Activated naive CD8-positive, alpha-beta T cell treated with anti-CD3 and anti-CD28 coated beads, Interleukin-2, amount 50 U/mL, for 24 hours (primary cell): ENCODE data around the gene IFT43.
"Not testable (repeated sequence)": the region's sequence is repeated elsewhere in the genome, so short reads cannot be mapped to it uniquely, and the experiment has no call there.

Source experiments
- ATAC-seq: fragments of 150-1000 bp; cut with Tn5 transposase; one replicate; pipeline ENCODE4 v1.10.0; 2021
- DNase-seq: peaks from one replicate; pipeline ENCODE4 v3.0.0; 2021
- H3K27ac Mint-ChIP-seq: one replicate; pipeline ENCODE4 v1.8.0; 2021; ENCODE audit warnings: mild to moderate bottlenecking, mixed read lengths
- H3K27me3 Mint-ChIP-seq: one replicate; pipeline ENCODE4 v1.8.0; 2021; ENCODE audit warnings: mixed read lengths
- H3K36me3 Mint-ChIP-seq: one replicate; pipeline ENCODE4 v1.8.0; 2021; ENCODE audit warnings: low read depth, mixed read lengths
- H3K4me1 Mint-ChIP-seq: one replicate; pipeline ENCODE4 v1.8.0; 2021; ENCODE audit warnings: mixed read lengths
- H3K4me3 Mint-ChIP-seq: one replicate; pipeline ENCODE4 v1.8.0; 2021; ENCODE audit warnings: mild to moderate bottlenecking, moderate library complexity, mixed read lengths
- H3K9me3 Mint-ChIP-seq: one replicate; pipeline ENCODE4 v1.8.0; 2021; ENCODE audit warnings: mixed read lengths

IFT43 gene

DNA sequence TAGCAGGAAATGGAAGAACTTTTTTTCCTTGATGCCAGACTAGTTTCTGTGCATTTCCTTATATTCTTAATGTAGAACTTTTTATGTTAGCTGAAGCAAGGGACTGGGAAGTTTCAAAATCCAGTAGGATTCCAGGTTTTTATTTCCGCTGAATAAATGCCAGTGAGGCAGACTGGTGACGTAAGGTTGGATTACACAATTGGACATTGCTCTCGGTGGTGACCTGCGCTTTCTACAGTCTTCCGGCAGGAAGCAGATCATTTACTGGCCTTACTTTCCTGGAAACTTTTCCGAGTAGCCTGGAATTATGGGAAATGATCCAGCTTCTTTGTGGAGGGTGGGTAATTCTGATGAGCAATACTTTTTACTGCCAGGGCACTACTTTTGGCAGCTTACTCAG lies 3.6 kb downstream of the IFT43 start:
- DNase-seq (no peak), ATAC-seq (no peak)
- Mint-ChIP-seq H3K4me3 (no peak overlapping the region), H3K4me1 (peaks cover 11% of the 10 kb centered on the region), H3K27ac (no peak overlapping the region), H3K9me3 (no peaks in the 10 kb centered on the region), H3K36me3 (peaks cover 8% of the 10 kb centered on the region), H3K27me3 (no peaks in the 10 kb centered on the region)

DNA sequence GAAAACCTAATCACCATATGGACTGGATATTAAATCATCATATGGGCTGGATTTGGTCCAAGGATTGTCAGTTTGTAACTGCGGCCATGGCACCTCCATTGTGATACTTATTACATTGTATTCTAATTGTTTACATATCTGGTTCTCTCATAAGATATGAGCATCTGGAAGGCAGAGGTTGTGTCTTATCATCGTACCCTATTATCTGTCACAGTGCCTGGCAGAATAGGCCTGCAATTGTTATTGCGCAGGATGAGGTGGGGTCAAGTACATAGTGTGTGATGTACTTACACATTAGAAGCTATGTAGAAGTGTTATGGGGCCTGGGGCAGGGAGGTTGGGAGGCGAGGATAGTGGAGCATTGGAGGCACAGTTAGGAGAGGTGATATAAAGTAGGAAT lies 4.7 kb downstream of the IFT43 start:
- no peak for DNase-seq

GRCh38 chr14:75991753-75992152 lies 6.2 kb downstream of the IFT43 start:
- ATAC-seq (no peak), DNase-seq (no peak)
- no peaks in the 10 kb centered on the region for H3K27me3 Mint-ChIP-seq
- H3K27ac Mint-ChIP-seq = no peak overlapping the region
- peaks cover 8% of the 10 kb centered on the region for H3K36me3 Mint-ChIP-seq
- peaks cover under 1% of the 10 kb centered on the region for H3K4me1 Mint-ChIP-seq
- no peaks in the 10 kb centered on the region for H3K9me3 Mint-ChIP-seq
- H3K4me3 Mint-ChIP-seq = no peak overlapping the region

More for the DNA sequence above, 4.7 kb downstream of the IFT43 start:
- no peak overlapping the region for H3K27ac Mint-ChIP-seq
- ATAC-seq = no peak
- no peaks in the 10 kb centered on the region for H3K9me3 Mint-ChIP-seq
- no peaks in the 10 kb centered on the region for H3K27me3 Mint-ChIP-seq
- H3K4me3 Mint-ChIP-seq = no peak overlapping the region
- peaks cover 8% of the 10 kb centered on the region for H3K36me3 Mint-ChIP-seq
- H3K4me1 Mint-ChIP-seq = peaks cover 11% of the 10 kb centered on the region

GRCh38 chr14:75993567-75994041 lies 8.0 kb downstream of the IFT43 start:
- H3K27ac Mint-ChIP-seq = no peak overlapping the region
- H3K9me3 Mint-ChIP-seq = no peaks in the 10 kb centered on the region
- no peak for ATAC-seq
- peaks cover 9% of the 10 kb centered on the region for H3K36me3 Mint-ChIP-seq
- H3K4me1 Mint-ChIP-seq = no peaks in the 10 kb centered on the region
- no peak for DNase-seq
- H3K27me3 Mint-ChIP-seq = no peaks in the 10 kb centered on the region
- no peak overlapping the region for H3K4me3 Mint-ChIP-seq

DNA sequence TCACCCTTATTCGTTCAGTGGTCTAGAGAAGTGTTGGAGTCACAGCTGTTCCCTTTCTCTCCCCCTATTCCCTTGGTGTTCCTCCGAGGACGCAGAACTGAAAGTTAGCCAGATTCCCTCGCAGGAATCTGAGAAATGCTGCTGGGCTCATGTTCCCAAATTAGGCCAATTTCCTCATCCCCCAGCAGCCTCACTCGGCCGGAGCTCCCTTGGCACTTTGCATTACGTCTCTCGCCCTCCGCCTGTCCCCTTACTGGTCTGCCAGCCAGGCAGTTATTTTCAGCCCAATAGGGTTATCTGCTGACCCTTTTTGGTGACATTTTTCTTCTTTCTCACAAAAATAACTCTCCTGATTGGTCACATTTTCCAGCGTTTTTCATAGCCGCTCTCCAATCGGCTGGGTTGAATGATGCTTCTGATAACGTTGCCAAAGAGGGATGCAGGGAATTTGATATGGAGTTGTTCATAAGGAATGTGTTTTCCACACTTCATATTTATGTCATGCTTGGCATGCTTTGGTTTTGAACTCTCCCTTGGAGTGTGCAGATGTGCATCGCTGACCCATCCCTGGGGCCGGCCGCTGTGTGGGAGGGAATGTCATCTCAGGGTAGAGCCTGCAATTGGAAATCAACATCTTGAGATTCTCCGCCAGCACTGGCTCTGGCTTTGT lies 9.9 kb downstream of the IFT43 start:
- H3K4me3 Mint-ChIP-seq = no peak overlapping the region
- H3K27me3 Mint-ChIP-seq = no peaks in the 10 kb centered on the region
- H3K27ac Mint-ChIP-seq = no peak overlapping the region
- H3K4me1 Mint-ChIP-seq = no peaks in the 10 kb centered on the region
- DNase-seq (no peak), ATAC-seq (no peak)
- H3K9me3 Mint-ChIP-seq = no peaks in the 10 kb centered on the region
- H3K36me3 Mint-ChIP-seq = peaks cover 8% of the 10 kb centered on the region

DNA sequence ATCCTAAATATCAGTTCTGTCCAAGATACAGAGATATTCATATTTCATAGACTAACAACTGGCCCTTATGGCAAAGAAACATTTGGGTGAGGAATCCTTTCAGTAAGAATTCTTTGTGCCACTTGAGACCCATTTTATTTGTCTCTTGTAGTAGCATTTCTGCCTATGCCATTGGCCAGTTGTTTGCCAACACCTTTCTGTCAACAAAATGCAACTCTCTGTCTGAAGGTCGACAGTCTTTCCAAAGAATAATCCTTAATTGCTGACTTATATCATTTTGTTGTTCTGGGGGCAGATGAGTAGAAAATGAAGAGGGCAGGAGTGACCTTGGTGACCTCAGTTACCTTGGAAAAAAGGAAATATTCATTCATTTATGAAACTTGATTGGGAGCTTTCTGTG lies 10.9 kb downstream of the IFT43 start:
- Mint-ChIP-seq H3K9me3 (no peaks in the 10 kb centered on the region), H3K27ac (no peak overlapping the region), H3K27me3 (no peaks in the 10 kb centered on the region), H3K4me3 (no peak overlapping the region), H3K36me3 (peaks cover 15% of the 10 kb centered on the region), H3K4me1 (no peaks in the 10 kb centered on the region)
- ATAC-seq (no peak), DNase-seq (no peak)

DNA sequence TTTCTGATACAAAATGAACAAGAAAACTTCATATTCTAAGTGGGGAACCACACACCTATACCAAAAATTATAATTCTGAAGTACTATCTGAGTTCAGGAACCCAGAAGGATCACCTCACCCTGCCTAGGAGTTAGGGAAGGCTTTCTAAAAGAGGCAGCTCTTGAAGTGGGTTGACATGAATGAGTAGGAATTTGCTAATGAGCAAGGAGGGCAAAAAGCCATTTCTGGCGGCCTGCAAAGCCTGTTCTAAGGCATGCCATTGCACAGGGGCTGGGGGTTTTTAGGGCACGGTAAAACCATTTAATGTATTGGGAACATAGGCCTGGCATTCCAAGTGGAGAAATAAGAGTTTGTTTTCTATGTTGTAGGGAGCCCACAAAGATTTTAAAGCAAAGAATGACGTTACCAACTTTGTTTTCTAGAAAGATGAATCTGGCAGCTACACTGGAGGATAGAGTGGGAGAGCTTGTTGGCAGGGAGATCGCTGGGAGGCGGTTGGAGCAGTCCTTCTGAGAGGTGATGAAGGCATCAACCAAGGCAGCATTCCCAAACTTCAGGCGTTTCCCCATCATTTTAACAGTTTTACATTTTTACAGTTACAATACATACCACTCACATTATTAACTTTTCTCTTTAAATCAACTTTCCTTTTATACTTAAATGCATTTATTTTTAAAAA lies 14.1 kb downstream of the IFT43 start:
- peaks cover 30% of the 10 kb centered on the region for H3K36me3 Mint-ChIP-seq
- H3K27me3 Mint-ChIP-seq = no peaks in the 10 kb centered on the region
- H3K9me3 Mint-ChIP-seq = peaks cover 9% of the 10 kb centered on the region
- DNase-seq (no peak), ATAC-seq (no peak)
- no peak overlapping the region for H3K4me3 Mint-ChIP-seq
- no peak overlapping the region for H3K27ac Mint-ChIP-seq
- H3K4me1 Mint-ChIP-seq = no peaks in the 10 kb centered on the region

GRCh38 chr14:76002383-76002782 lies 16.8 kb downstream of the IFT43 start:
- DNase-seq (no peak), ATAC-seq (no peak)
- Mint-ChIP-seq H3K27ac (no peak overlapping the region), H3K27me3 (no peaks in the 10 kb centered on the region), H3K36me3 (peaks cover 44% of the 10 kb centered on the region), H3K4me3 (no peak overlapping the region), H3K9me3 (peaks cover 17% of the 10 kb centered on the region), H3K4me1 (no peaks in the 10 kb centered on the region)

DNA sequence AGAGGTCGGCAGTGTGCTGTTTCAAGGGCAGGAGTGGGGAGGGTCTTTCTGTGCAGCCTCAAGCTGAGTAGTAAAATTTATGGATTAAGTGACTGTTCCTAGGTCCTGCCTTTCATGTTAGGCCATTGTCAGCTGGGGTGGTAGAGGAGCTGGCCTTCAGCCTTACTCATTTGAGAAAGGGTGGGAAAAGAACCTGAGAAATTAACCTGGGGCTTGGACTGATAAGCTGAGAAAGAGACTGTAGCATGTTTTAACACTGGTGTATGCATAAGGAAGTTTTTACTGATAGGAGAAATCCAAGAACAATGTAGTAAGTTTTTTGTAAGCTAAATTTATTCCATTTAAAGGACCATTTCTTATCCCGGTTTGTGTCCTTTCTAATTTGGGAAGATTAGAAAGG lies 20.7 kb downstream of the IFT43 start:
- no peak overlapping the region for H3K27ac Mint-ChIP-seq
- no peak overlapping the region for H3K4me3 Mint-ChIP-seq
- DNase-seq = no peak
- H3K27me3 Mint-ChIP-seq = no peaks in the 10 kb centered on the region
- no peak for ATAC-seq
- H3K36me3 Mint-ChIP-seq = peaks cover 40% of the 10 kb centered on the region
- H3K4me1 Mint-ChIP-seq = no peaks in the 10 kb centered on the region
- H3K9me3 Mint-ChIP-seq = peaks cover 17% of the 10 kb centered on the region

- DNase-seq = no peak
- peaks cover 17% of the 10 kb centered on the region for H3K9me3 Mint-ChIP-seq
- H3K4me3 Mint-ChIP-seq = no peak overlapping the region
- peaks cover 33% of the 10 kb centered on the region for H3K36me3 Mint-ChIP-seq
- H3K4me1 Mint-ChIP-seq = no peaks in the 10 kb centered on the region
- no peak for ATAC-seq
- H3K27me3 Mint-ChIP-seq = no peaks in the 10 kb centered on the region
- no peak overlapping the region for H3K27ac Mint-ChIP-seq
These were observed 21.8 kb downstream of the IFT43 start for GRCh38 chr14:76007379-76007778.

- peaks cover 32% of the 10 kb centered on the region for H3K36me3 Mint-ChIP-seq
- H3K4me3 Mint-ChIP-seq = no peak overlapping the region
- H3K27me3 Mint-ChIP-seq = no peaks in the 10 kb centered on the region
- no peak for DNase-seq
- no peak for ATAC-seq
- H3K9me3 Mint-ChIP-seq = peaks cover 17% of the 10 kb centered on the region
- no peak overlapping the region for H3K27ac Mint-ChIP-seq
- H3K4me1 Mint-ChIP-seq = no peaks in the 10 kb centered on the region
These were observed 22.3 kb downstream of the IFT43 start for GRCh38 chr14:76007852-76008251.

GRCh38 chr14:76009627-76010026 lies 24.1 kb downstream of the IFT43 start:
- not testable (repeated sequence) for H3K4me3 Mint-ChIP-seq, H3K9me3 Mint-ChIP-seq, H3K27ac Mint-ChIP-seq, ATAC-seq, H3K4me1 Mint-ChIP-seq, H3K27me3 Mint-ChIP-seq, DNase-seq
- H3K36me3 Mint-ChIP-seq = peaks cover 33% of the 10 kb centered on the region

GRCh38 chr14:76011930-76012329 lies 26.4 kb downstream of the IFT43 start:
- Mint-ChIP-seq H3K4me3 (no peak overlapping the region), H3K27ac (no peak overlapping the region), H3K9me3 (no peaks in the 10 kb centered on the region), H3K4me1 (peaks cover 3% of the 10 kb centered on the region), H3K27me3 (no peaks in the 10 kb centered on the region), H3K36me3 (peaks cover 36% of the 10 kb centered on the region)
- DNase-seq = no peak
- no peak for ATAC-seq

DNA sequence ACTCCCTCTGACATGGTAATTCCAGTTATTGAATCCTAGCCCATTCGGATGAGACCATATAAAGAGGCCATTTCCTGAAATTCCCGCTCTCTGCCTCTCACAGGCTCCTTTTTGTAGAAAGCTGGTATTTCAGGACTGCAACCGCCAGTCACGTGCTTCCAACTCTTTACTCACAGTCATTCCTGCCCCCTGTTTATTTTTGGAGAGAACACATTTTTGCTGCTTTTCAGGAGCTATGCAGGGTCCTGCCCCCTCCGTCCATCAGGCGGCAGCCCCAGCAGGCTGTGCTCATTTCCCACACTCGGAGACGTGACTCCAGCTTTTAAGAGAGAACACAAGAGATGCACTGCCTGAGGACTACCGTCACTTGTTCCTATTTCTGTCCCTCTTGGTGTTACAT lies 26.8 kb downstream of the IFT43 start:
- Mint-ChIP-seq H3K27me3 (no peaks in the 10 kb centered on the region), H3K9me3 (no peaks in the 10 kb centered on the region), H3K27ac (no peak overlapping the region), H3K4me3 (no peak overlapping the region), H3K4me1 (peaks cover 3% of the 10 kb centered on the region), H3K36me3 (peaks cover 40% of the 10 kb centered on the region)
- no peak for DNase-seq
- no peak for ATAC-seq

DNA sequence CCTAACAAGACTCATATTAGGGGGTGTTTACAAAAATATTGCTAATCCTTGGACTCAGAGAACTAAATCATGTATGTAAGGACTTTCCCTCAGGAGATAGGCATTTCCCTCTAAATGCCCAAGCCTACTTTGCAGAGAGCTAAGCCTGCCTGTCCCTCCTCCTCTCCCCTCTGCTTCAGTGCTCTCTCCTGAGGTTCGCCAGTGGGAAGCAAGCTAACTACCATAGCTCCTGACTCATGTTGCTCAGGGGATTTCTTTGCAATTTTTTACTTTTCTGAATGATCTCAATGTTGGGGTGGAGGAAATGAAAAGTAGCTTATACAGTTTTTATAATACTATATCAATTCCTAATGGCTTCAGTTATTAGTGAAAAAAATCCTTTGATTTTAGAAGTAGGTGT lies 29.6 kb downstream of the IFT43 start:
- no peak overlapping the region for H3K27ac Mint-ChIP-seq
- peaks cover 3% of the 10 kb centered on the region for H3K4me1 Mint-ChIP-seq
- no peak for ATAC-seq
- no peak for DNase-seq
- no peak overlapping the region for H3K4me3 Mint-ChIP-seq
- H3K36me3 Mint-ChIP-seq = peaks cover 62% of the 10 kb centered on the region
- peaks cover 23% of the 10 kb centered on the region for H3K9me3 Mint-ChIP-seq
- H3K27me3 Mint-ChIP-seq = no peaks in the 10 kb centered on the region
